Stimulated activated memory B cell treated with anti-CD40 and anti-IgM and Interleukin-4, amounts not matched to agents 10 μg/mL and 1 μg/mL and 100 μg/mL, for 72 hours (primary cell): Measurements from ENCODE around the gene YAP1.
"Not testable (repeated sequence)": the region's sequence is repeated elsewhere in the genome, so short reads cannot be mapped to it uniquely, and the experiment has no call there.

Experiments used
- ATAC-seq: fragments of 150-1000 bp; cut with Tn5 transposase; 2 replicates; pipeline ENCODE4 v1.10.0; 2021
- H3K27ac Mint-ChIP-seq: one replicate; pipeline ENCODE4 v1.8.0; 2022; ENCODE audit warnings: mild to moderate bottlenecking, mixed read lengths
- H3K27me3 Mint-ChIP-seq: one replicate; pipeline ENCODE4 v1.8.0; 2022; ENCODE audit warnings: mixed read lengths
- H3K36me3 Mint-ChIP-seq: one replicate; pipeline ENCODE4 v1.8.0; 2022; ENCODE audit warnings: mixed read lengths
- H3K4me1 Mint-ChIP-seq: one replicate; pipeline ENCODE4 v1.8.0; 2022; ENCODE audit warnings: mixed read lengths
- H3K4me3 Mint-ChIP-seq: one replicate; pipeline ENCODE4 v1.8.0; 2022; ENCODE audit warnings: mild to moderate bottlenecking, moderate library complexity, mixed read lengths
- H3K9me3 Mint-ChIP-seq: one replicate; pipeline ENCODE4 v1.8.0; 2022; ENCODE audit warnings: mixed read lengths

YAP1 gene

GRCh38 chr11:102194990-102195389 lies 84.7 kb downstream of the YAP1 start:
- H3K4me3 Mint-ChIP-seq: no peak overlapping the region
- ATAC-seq: no peak
- H3K4me1 Mint-ChIP-seq: no peaks in the 10 kb centered on the region
- H3K27ac Mint-ChIP-seq: no peak overlapping the region
- H3K9me3 Mint-ChIP-seq: peaks cover 3% of the 10 kb centered on the region
- H3K27me3 Mint-ChIP-seq: peaks cover 42% of the 10 kb centered on the region
- H3K36me3 Mint-ChIP-seq: no peaks in the 10 kb centered on the region

- no peaks in the 10 kb centered on the region for H3K4me1 Mint-ChIP-seq
- H3K27ac Mint-ChIP-seq: no peak overlapping the region
- no peak for ATAC-seq
- H3K9me3 Mint-ChIP-seq: peaks cover 3% of the 10 kb centered on the region
- H3K4me3 Mint-ChIP-seq: no peak overlapping the region
- H3K36me3 Mint-ChIP-seq: no peaks in the 10 kb centered on the region
- peaks cover 45% of the 10 kb centered on the region for H3K27me3 Mint-ChIP-seq
Measured at GRCh38 chr11:102196351-102196750, 86.1 kb downstream of the YAP1 start.

- no peak for ATAC-seq
- no peaks in the 10 kb centered on the region for H3K4me1 Mint-ChIP-seq
Measured at GRCh38 chr11:102196816-102197215, 86.6 kb downstream of the YAP1 start.

GRCh38 chr11:102197670-102198139 lies 87.5 kb downstream of the YAP1 start:
- H3K9me3 Mint-ChIP-seq: peaks cover 3% of the 10 kb centered on the region
- H3K4me3 Mint-ChIP-seq: no peak overlapping the region
- H3K27me3 Mint-ChIP-seq: peaks cover 32% of the 10 kb centered on the region
- no peak overlapping the region for H3K27ac Mint-ChIP-seq
- no peaks in the 10 kb centered on the region for H3K36me3 Mint-ChIP-seq
- H3K4me1 Mint-ChIP-seq: no peaks in the 10 kb centered on the region
- no peak for ATAC-seq

More at GRCh38 chr11:102196816-102197215, 86.6 kb downstream of the YAP1 start:
- Mint-ChIP-seq H3K9me3 (peaks cover 3% of the 10 kb centered on the region), H3K4me3 (no peak overlapping the region), H3K36me3 (no peaks in the 10 kb centered on the region), H3K27ac (no peak overlapping the region), H3K27me3 (peaks cover 41% of the 10 kb centered on the region)

GRCh38 chr11:102199673-102200072 lies 89.4 kb downstream of the YAP1 start:
- no peak for ATAC-seq
- H3K27me3 Mint-ChIP-seq: peaks cover 46% of the 10 kb centered on the region
- peaks cover 3% of the 10 kb centered on the region for H3K9me3 Mint-ChIP-seq
- H3K36me3 Mint-ChIP-seq: no peaks in the 10 kb centered on the region
- no peak overlapping the region for H3K4me3 Mint-ChIP-seq
- H3K27ac Mint-ChIP-seq: no peak overlapping the region
- H3K4me1 Mint-ChIP-seq: no peaks in the 10 kb centered on the region

GRCh38 chr11:102200325-102200724 lies 90.1 kb downstream of the YAP1 start:
- ATAC-seq, H3K27ac Mint-ChIP-seq, H3K36me3 Mint-ChIP-seq, H3K4me1 Mint-ChIP-seq, H3K4me3 Mint-ChIP-seq, H3K9me3 Mint-ChIP-seq: not testable (repeated sequence)
- peaks cover 46% of the 10 kb centered on the region for H3K27me3 Mint-ChIP-seq

GRCh38 chr11:102201776-102202175 lies 91.5 kb downstream of the YAP1 start:
- Mint-ChIP-seq H3K4me1 (no peaks in the 10 kb centered on the region), H3K4me3 (no peak overlapping the region), H3K9me3 (no peaks in the 10 kb centered on the region), H3K27ac (no peak overlapping the region), H3K27me3 (peaks cover 46% of the 10 kb centered on the region), H3K36me3 (no peaks in the 10 kb centered on the region)
- ATAC-seq: no peak

- no peak for ATAC-seq
- no peaks in the 10 kb centered on the region for H3K4me1 Mint-ChIP-seq
- no peaks in the 10 kb centered on the region for H3K36me3 Mint-ChIP-seq
- H3K4me3 Mint-ChIP-seq: no peak overlapping the region
- no peak overlapping the region for H3K27ac Mint-ChIP-seq
- peaks cover 43% of the 10 kb centered on the region for H3K27me3 Mint-ChIP-seq
- no peaks in the 10 kb centered on the region for H3K9me3 Mint-ChIP-seq
Measured at GRCh38 chr11:102202972-102203371, 92.7 kb downstream of the YAP1 start.

- no peaks in the 10 kb centered on the region for H3K4me1 Mint-ChIP-seq
- no peak overlapping the region for H3K27ac Mint-ChIP-seq
- no peaks in the 10 kb centered on the region for H3K36me3 Mint-ChIP-seq
- peaks cover 34% of the 10 kb centered on the region for H3K27me3 Mint-ChIP-seq
- ATAC-seq: no peak
- H3K9me3 Mint-ChIP-seq: no peaks in the 10 kb centered on the region
- no peak overlapping the region for H3K4me3 Mint-ChIP-seq
Measured at GRCh38 chr11:102204174-102204573, 93.9 kb downstream of the YAP1 start.

- H3K27ac Mint-ChIP-seq: no peak overlapping the region
- H3K4me3 Mint-ChIP-seq: no peak overlapping the region
- no peaks in the 10 kb centered on the region for H3K4me1 Mint-ChIP-seq
- ATAC-seq: no peak
- H3K9me3 Mint-ChIP-seq: no peaks in the 10 kb centered on the region
- no peaks in the 10 kb centered on the region for H3K36me3 Mint-ChIP-seq
- H3K27me3 Mint-ChIP-seq: peaks cover 38% of the 10 kb centered on the region
Measured at GRCh38 chr11:102205805-102206204, 95.6 kb downstream of the YAP1 start.

GRCh38 chr11:102208835-102209234 lies 98.6 kb downstream of the YAP1 start:
- no peak for ATAC-seq
- Mint-ChIP-seq H3K27ac (no peak overlapping the region), H3K4me3 (no peak overlapping the region), H3K36me3 (no peaks in the 10 kb centered on the region), H3K9me3 (no peaks in the 10 kb centered on the region), H3K27me3 (peaks cover 35% of the 10 kb centered on the region), H3K4me1 (no peaks in the 10 kb centered on the region)

- Mint-ChIP-seq H3K27me3 (peaks cover 39% of the 10 kb centered on the region), H3K36me3 (no peaks in the 10 kb centered on the region), H3K4me1 (no peaks in the 10 kb centered on the region), H3K27ac (no peak overlapping the region), H3K9me3 (no peaks in the 10 kb centered on the region), H3K4me3 (no peak overlapping the region)
- ATAC-seq: no peak
Measured at GRCh38 chr11:102214623-102215022, 104.4 kb downstream of the YAP1 start.

GRCh38 chr11:102216433-102217075 lies 106.3 kb downstream of the YAP1 start:
- peaks cover 32% of the 10 kb centered on the region for H3K27me3 Mint-ChIP-seq
- H3K4me1 Mint-ChIP-seq: no peaks in the 10 kb centered on the region
- no peak overlapping the region for H3K4me3 Mint-ChIP-seq
- H3K27ac Mint-ChIP-seq: no peak overlapping the region
- no peaks in the 10 kb centered on the region for H3K36me3 Mint-ChIP-seq
- ATAC-seq: no peak
- H3K9me3 Mint-ChIP-seq: no peaks in the 10 kb centered on the region

- Mint-ChIP-seq H3K4me3 (no peak overlapping the region), H3K27me3 (peaks cover 11% of the 10 kb centered on the region), H3K9me3 (no peaks in the 10 kb centered on the region), H3K4me1 (no peaks in the 10 kb centered on the region), H3K36me3 (no peaks in the 10 kb centered on the region), H3K27ac (no peak overlapping the region)
- ATAC-seq: no peak
Measured at GRCh38 chr11:102220728-102221467, 110.7 kb downstream of the YAP1 start.

GRCh38 chr11:102223859-102224258 lies 113.6 kb downstream of the YAP1 start:
- no peaks in the 10 kb centered on the region for H3K36me3 Mint-ChIP-seq
- H3K4me3 Mint-ChIP-seq: no peak overlapping the region
- peaks cover 11% of the 10 kb centered on the region for H3K27me3 Mint-ChIP-seq
- no peaks in the 10 kb centered on the region for H3K4me1 Mint-ChIP-seq
- no peaks in the 10 kb centered on the region for H3K9me3 Mint-ChIP-seq
- H3K27ac Mint-ChIP-seq: no peak overlapping the region
- no peak for ATAC-seq
